ENCODE measurements around the gene AGPAT4.

DNA sequence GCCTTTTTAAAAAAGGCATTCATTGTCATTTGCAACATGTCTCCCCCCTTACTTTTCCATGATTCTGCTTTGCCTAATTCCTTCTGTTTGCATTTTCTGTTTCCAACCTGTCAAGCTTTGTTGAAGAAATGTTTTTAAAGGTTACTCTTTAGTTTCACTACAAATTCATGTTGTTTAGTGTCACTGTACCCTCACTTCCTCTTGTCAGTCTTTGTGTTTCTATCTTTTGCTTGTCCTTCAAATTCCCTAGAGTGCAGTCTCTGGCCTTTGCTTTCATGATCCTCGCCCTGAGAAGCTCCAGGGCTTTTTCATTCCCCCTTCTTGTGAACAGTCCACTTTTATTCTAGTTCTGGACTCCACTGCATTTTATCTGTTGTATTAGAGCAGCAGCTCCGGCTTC lies 191.6 kb downstream of the AGPAT4 start:
- TF ChIP-seq, protein P1, sequence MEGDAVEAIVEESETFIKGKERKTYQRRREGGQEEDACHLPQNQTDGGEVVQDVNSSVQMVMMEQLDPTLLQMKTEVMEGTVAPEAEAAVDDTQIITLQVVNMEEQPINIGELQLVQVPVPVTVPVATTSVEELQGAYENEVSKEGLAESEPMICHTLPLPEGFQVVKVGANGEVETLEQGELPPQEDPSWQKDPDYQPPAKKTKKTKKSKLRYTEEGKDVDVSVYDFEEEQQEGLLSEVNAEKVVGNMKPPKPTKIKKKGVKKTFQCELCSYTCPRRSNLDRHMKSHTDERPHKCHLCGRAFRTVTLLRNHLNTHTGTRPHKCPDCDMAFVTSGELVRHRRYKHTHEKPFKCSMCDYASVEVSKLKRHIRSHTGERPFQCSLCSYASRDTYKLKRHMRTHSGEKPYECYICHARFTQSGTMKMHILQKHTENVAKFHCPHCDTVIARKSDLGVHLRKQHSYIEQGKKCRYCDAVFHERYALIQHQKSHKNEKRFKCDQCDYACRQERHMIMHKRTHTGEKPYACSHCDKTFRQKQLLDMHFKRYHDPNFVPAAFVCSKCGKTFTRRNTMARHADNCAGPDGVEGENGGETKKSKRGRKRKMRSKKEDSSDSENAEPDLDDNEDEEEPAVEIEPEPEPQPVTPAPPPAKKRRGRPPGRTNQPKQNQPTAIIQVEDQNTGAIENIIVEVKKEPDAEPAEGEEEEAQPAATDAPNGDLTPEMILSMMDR (conservative IDR thresholded peaks at IDR 0.05), result no peak
- no peak for TF ChIP-seq EZH2 (IDR thresholded peaks at IDR 0.05; ENCODE audit: low read depth)
